GM15510 (cell line): ENCODE results near the gene TMUB1.

Experiments
- POLR2A ChIP-seq: IDR thresholded peaks from 3 replicates; pipeline ENCODE4 v1.6.1; 2011; ENCODE audit warnings: borderline replicate concordance; ENCODE audit not compliant: insufficient read length; ENCODE audit errors: extremely low read depth

The TMUB1 gene

GRCh38 chr7:151124481-151124880 lies 41.2 kb upstream of the TMUB1 start:
- TF ChIP-seq POLR2A, result no peak

GRCh38 chr7:151123822-151124464 lies 40.6 kb upstream of the TMUB1 start:
- TF ChIP-seq POLR2A, result no peak

- no peak for TF ChIP-seq POLR2A
Observed at GRCh38 chr7:151123158-151123821, 40.0 kb upstream of the TMUB1 start.

GRCh38 chr7:151122796-151123157 lies 39.5 kb upstream of the TMUB1 start:
- TF ChIP-seq POLR2A, result no peak

- no peak for TF ChIP-seq POLR2A
Observed at GRCh38 chr7:151122276-151122675, 39.0 kb upstream of the TMUB1 start.

GRCh38 chr7:151121380-151122170 lies 38.3 kb upstream of the TMUB1 start:
- TF ChIP-seq POLR2A, result no peak

GRCh38 chr7:151120896-151121295 lies 37.6 kb upstream of the TMUB1 start:
- no peak for TF ChIP-seq POLR2A

GRCh38 chr7:151119902-151120301 lies 36.6 kb upstream of the TMUB1 start:
- no peak for TF ChIP-seq POLR2A

GRCh38 chr7:151119055-151119415 lies 35.7 kb upstream of the TMUB1 start:
- TF ChIP-seq POLR2A, result no peak

- no peak for TF ChIP-seq POLR2A
Observed at GRCh38 chr7:151118108-151119054, 35.1 kb upstream of the TMUB1 start.

GRCh38 chr7:151117565-151117964 lies 34.3 kb upstream of the TMUB1 start:
- no peak for TF ChIP-seq POLR2A

- no peak for TF ChIP-seq POLR2A
Observed at GRCh38 chr7:151116603-151117440, 33.5 kb upstream of the TMUB1 start.

GRCh38 chr7:151115836-151116418 lies 32.6 kb upstream of the TMUB1 start:
- TF ChIP-seq POLR2A, result no peak
